ENCODE measurements around the gene CEP63.

GRCh38 chr3:134542287-134542958 is 56.6 kb downstream of the CEP63 start:
- TF ChIP-seq EZH2 (IDR thresholded peaks at IDR 0.05; ENCODE audit: low read depth, unreplicated experiment) (no peak), POLR2AphosphoS5 (IDR thresholded peaks at IDR 0.05; ENCODE audit: low read depth) (no peak), CTCF (conservative IDR thresholded peaks at IDR 0.05; ENCODE audit: low read depth in 2 of 2) (peak in 1 of 2 experiments; percentile 7; a peak in 1 of 4 replicates), ZNF114 (CRISPR knock-in tag; IDR thresholded peaks at IDR 0.05) (no peak), ZNF331 (CRISPR knock-in tag; IDR thresholded peaks at IDR 0.05; ENCODE audit: low read depth) (no peak)
